Cardiac fibroblast (primary cell): Measurements from ENCODE around the gene AIF1.

Experiments
- DNase-seq, 2 donors: peaks; one replicate each; pipeline versions ENCODE4 v3.0.0 to v3.0.0-alpha.2; 2010; ENCODE audit warnings: low read depth in 2 of 2
- H3K4me3 ChIP-seq, 2 donors: replicated peaks in 1 of 2; 1 replicate in 1 of 2; 2 replicates in 1 of 2; pipeline ENCODE4 v1.5.1; 2011; ENCODE audit warnings: low read depth in 2 of 2, low read length in 2 of 2, mild to moderate bottlenecking in 2 of 2, moderate library complexity in 1 of 2
- CTCF ChIP-seq: IDR thresholded peaks from one replicate; pipeline ENCODE4 v1.5.1; 2011; ENCODE audit warnings: low read depth, mild to moderate bottlenecking, low read length, inconsistent platforms

AIF1 gene

GRCh38 chr6:31614684-31615578 lies at the start of gene AIF1:
Gene AIF1, plus strand, starts transcription at chr6:31615234. Its CDS starts 96 bp downstream, at chr6:31615330.
- H3K4me3 ChIP-seq = no peak within 1 kb of the TSS
- DNase-seq = no peak
- TF ChIP-seq CTCF = no peak

- no peak overlapping the region for H3K4me3 ChIP-seq
- no peak for TF ChIP-seq CTCF
Measured at GRCh38 chr6:31567531-31568370, 47.3 kb upstream of the AIF1 start.

GRCh38 chr6:31568537-31568961 lies 46.5 kb upstream of the AIF1 start:
- DNase-seq = no peak
- no peak overlapping the region for H3K4me3 ChIP-seq
- TF ChIP-seq CTCF = no peak

More at GRCh38 chr6:31567531-31568370, 47.3 kb upstream of the AIF1 start:
- no peak for DNase-seq

- no peak for DNase-seq
- no peak overlapping the region for H3K4me3 ChIP-seq
- no peak for TF ChIP-seq CTCF
Measured at GRCh38 chr6:31569861-31570536, 45.0 kb upstream of the AIF1 start.

- no peak for TF ChIP-seq CTCF
- H3K4me3 ChIP-seq = no peak within 1 kb of the TSS
- DNase-seq = no peak
Measured at GRCh38 chr6:31572041-31572911, 42.8 kb upstream of the AIF1 start, which contains the start of gene LTA. Gene LTA, plus strand, starts transcription at chr6:31572289. Its CDS starts 454 bp downstream, at chr6:31572743.
